GM20000 (cell line): ENCODE measurements around the gene ZNF446.
A peak's percentile ranks its signal among the peaks of the same experiment; 100 is the strongest.

Experiments used
- DNase-seq: peaks from one replicate; pipeline ENCODE4 v3.0.0; 2012; ENCODE audit warnings: low spot score
- TF ChIP-seq, protein P1 (sequence below): IDR thresholded peaks from 2 replicates; pipeline ENCODE4 v1.5.1; 2012; ENCODE audit warnings: mild to moderate bottlenecking, control low read depth; ENCODE audit errors: extremely low read depth, missing control alignments

ZNF446 gene

DNA sequence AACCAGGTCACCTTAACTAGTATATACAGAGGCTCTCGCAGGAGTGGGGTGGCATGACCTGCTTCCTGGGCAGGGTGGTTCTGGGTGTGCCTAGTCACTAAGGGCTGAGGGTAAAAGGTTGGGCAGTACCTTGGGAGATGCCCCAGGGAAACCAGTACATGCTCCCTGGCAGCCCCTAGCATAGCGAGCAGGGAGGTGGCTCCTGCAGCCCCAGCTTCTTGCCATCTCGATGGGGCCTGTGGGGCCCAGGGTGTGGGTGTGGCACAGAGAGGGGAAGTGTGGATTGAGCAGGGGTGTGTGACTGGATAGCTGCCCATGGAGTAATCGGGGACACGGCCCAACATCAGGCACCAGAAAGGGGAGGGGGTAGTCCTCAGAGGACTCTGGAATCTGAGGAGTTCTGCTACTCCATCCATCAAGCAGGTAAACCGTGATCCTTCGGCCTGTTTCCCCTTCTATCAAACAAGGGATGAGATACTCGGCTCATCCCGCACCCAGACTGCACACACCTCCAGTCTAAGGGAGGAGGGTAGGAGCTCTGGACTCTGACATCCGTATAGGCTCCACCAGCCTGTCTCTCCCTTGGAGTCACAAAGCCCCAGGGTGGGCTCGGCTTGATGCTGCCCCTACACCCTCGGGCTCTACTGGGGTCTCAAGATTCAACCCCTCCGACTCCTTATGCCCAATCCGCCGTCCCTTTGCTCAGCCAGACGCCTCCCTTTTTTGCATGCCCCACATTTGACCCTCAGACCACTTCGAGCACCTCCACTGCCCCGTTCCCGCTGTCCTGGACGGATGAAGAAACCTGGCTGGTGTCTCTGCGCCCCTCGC is 42.3 kb downstream of the ZNF446 start:
- TF ChIP-seq, protein P1, sequence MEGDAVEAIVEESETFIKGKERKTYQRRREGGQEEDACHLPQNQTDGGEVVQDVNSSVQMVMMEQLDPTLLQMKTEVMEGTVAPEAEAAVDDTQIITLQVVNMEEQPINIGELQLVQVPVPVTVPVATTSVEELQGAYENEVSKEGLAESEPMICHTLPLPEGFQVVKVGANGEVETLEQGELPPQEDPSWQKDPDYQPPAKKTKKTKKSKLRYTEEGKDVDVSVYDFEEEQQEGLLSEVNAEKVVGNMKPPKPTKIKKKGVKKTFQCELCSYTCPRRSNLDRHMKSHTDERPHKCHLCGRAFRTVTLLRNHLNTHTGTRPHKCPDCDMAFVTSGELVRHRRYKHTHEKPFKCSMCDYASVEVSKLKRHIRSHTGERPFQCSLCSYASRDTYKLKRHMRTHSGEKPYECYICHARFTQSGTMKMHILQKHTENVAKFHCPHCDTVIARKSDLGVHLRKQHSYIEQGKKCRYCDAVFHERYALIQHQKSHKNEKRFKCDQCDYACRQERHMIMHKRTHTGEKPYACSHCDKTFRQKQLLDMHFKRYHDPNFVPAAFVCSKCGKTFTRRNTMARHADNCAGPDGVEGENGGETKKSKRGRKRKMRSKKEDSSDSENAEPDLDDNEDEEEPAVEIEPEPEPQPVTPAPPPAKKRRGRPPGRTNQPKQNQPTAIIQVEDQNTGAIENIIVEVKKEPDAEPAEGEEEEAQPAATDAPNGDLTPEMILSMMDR: no peak
- DNase-seq: no peak

DNA sequence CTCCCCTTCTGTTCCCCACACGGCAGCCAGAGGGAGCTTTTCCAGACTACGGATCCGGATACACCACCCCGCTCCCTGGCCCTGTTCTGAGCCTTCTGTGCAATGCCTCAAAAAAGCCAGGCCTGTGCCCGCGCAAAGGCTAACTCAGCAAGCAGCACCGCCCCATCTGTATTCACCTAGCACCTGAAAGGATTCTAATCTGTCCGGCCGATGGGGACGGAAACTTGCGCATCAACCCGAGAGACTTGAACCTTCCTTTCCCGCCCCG is 42.9 kb downstream of the ZNF446 start:
- peak; percentile 67 for DNase-seq
- TF ChIP-seq, protein P1: peak; percentile 46

DNA sequence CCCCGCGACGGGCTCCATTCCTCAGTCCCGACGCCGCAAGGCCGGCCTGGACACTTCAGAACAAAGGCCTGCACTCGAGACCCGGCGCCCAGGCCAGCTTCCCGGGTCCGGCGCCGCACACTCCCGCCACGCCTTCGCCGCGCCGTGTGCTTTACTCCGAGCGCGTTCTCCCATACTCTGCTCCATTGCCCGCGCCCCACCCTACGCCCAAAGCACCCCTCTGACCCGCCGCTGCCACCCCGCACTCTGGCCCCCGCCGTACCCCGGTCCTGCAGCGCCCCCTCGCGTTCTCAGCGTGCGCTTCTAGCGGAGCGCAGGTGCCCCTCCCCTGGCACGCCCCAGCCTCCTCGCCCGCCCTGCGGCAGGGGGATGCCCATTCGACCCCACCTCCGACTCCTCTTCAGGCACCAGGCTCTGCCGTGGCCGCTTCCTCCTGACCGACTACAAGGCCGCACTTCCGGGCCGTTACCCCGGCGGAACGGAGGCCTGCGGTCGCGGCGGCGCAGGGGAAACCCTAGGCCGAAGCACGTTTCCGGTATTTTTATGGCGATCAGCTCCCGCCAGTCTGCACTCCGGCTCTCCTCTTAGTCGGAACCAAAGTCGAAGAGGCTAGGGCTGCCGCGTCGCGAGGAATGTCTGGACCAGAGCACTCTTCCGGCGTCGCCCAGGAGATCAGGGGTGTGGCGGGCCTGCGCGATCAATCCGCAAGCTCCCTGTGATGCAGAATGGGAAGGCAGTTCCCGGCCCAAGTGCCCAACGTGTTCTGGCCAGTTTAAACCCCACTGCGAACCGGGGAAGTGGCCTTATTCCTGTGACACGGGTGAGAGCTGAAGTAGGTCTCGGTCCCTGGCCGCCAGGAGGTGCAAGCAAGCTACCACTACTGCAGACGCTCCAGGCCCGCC is 43.5 kb downstream of the ZNF446 start, which contains the start of gene ZBTB45:
Gene ZBTB45, minus strand, starts transcription at position 456 of the 902 bp plus-strand sequence. CDS start 2,137 bp downstream, outside the sequence.
- TF ChIP-seq, protein P1: peak; percentile 79
- DNase-seq: peak; percentile 91

DNA sequence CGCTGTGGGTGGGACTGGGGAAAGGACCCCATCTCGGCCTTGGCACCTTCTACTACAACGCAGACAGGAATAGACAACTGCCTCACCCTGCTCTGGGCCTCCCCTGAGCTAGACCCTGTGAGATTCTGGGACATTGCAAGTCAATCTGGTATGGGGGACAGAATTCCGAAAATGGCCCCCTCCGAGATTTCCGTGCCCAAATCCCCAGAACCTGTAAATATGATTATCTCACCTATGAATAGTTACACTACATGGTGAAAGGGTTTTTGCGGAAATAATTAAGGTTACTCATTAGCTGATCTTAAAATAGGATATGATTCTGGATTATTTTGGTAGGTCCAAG is 44.1 kb downstream of the ZNF446 start:
- TF ChIP-seq, protein P1: no peak

DNA sequence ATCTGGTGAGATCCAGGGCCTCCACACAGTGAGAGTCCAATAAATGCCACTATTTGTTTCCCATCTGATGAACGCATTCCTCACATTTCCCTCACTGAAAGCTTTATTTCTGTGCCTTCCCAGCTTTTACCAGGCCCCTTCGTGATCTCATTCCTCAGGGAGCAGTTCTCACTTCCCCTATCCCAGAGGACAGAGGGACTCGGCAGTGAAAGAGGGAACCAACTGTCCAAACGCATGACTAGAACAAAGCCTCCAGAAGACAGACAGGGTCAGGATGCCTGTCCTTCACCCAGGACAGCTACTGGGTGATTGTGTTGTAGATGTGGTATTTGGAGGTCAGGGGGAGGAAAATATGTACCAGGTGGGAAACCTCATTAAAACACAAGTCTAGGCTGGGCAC is 45.5 kb downstream of the ZNF446 start:
- TF ChIP-seq, protein P1: no peak

More for the DNA sequence above, 44.1 kb downstream of the ZNF446 start:
- DNase-seq: no peak

DNA sequence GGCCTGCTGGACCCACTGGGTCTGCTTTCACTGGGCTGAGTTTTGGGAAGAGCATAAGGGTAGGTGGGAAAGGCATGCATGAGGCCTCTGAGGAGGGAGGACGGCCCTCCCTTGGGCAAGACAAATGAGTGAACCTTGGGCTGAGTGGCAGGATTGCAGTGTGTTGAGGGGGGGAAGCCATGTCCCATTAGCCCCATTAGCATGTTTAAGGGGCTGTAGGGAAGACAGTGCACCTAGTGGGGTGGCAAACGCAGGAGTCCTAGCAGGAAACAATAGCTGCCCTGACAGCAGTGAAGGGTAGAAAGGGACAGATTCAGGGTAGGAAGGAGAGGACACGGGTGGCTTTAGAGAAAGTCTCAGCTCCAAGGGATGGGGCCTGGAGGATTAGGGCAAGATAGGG is 46.6 kb downstream of the ZNF446 start:
- TF ChIP-seq, protein P1: no peak
- DNase-seq: no peak

More for the DNA sequence above, 45.5 kb downstream of the ZNF446 start:
- DNase-seq: no peak

DNA sequence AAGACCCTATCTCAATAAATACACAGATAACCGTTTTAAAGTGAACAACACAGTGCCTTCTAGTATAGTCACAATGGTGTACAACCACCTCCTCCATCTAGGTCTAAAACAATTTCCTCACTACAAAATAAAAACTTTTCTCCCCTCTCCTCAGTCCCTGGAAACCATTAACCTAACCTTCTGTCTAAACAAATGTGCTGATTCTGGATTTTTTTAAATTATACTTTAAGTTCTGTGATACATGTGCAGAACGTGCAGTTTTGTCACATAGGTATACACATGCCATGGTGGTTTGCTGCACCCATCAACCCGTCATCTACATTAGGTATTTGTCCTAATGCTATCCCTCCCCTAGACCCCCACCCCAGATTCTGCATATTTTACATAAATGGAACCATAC is 53.3 kb downstream of the ZNF446 start:
- DNase-seq: no peak
- TF ChIP-seq, protein P1: no peak
